Anterior cingulate cortex (tissue), 58 donors: ENCODE data around the gene FTHL17.

Experiments used
- DNase-seq, 58 donors: peaks; one replicate each; lab custom pipeline; 2025; lab: John Stamatoyannopoulos, UW

Gene FTHL17

DNA sequence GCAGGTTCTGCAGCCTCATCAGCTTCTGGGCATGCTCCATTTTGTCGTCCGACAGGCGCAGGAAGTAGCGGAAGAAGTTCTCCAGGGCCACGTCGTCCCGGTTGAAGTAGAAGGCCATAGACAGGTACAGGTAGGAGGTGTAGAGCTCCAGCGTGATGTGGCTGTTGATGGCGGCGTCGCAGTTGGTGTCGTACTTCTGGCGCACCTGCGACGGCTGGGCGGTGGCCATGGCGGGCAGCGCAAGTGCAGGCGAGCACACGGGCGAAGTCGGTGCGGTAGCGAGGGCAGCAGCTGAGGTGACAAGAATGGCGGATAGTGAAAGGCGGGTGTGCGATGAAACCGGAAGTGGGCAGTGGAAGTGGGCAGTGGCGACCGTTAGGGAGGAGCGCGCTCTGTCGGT lies at the start of gene FTHL17:
TSS of gene FTHL17 (minus strand) at position 317 of the 400 bp plus-strand sequence. CDS start at position 229, 88 bp downstream.
- DNase-seq = no peak

DNA sequence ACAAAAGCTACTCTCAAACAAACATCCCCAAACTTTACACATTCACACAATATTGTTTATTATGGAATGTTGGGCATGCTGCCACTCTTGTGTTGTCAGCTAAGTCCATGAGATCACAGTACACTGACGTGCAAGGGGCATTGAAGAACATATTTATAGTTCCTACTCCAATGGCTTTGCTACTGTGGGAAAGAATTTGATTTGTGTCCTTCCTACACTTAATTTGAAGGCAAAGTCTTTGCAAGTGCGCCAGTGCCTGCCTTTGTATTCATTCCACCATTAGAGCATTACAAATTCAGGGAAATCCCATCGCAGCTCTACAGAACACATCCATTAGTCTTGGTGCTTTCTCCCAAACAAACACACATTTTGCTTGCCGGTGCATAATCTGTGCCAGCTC lies 45.4 kb upstream of the FTHL17 start:
- DNase-seq = no peak

DNA sequence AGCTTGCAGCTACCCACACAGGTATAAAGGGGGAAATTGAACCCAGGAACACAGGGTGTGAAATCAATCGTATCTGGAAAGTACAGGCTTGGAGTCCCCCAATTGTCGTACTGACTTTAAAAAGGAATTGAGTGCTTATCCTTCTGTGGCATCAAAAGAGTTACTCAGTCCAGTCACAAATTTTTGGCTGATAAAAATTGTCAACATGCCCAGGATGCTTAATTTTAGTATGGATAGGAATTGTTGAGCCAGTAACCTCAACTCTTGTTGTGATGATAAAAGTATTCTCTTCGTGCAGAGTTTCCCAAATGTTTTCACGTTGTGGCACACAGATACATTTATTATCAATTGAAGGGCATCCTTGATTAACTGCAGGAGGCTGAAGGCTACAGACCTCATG lies 43.6 kb upstream of the FTHL17 start:
- no peak for DNase-seq

GRCh38 chrX:31114858-31115257 lies 43.0 kb upstream of the FTHL17 start:
- DNase-seq = no peak

- no peak for DNase-seq
Observed at GRCh38 chrX:31112226-31112999, 40.6 kb upstream of the FTHL17 start.

- no peak for DNase-seq
Observed at GRCh38 chrX:31110657-31111056, 38.8 kb upstream of the FTHL17 start.

DNA sequence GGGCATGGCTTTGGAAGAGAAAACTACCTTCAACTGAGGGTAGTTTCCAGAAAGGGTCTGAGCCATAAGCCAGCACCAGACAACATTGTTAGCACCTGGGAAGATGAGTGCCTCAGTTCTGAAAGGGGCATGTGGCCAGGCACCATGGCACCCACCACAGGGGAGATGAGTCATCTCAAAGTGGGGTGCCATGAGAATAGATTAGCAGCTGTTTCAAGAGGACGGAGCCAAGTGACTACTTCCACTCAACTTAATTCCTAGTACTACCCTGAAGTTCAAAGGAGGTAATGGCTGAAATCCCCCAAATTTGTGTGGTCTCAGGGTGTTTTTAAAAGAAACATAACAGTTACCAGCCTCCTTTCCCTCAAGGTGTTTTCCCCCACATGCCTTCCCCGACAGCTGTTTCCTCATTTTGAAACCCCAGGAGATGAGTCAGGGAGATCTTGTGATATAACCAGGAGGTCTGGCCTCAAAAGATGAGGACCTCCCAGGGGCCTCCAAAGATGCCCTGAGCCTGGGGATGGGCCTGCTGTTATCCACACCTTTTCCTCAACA lies 27.8 kb upstream of the FTHL17 start:
- DNase-seq = no peak

GRCh38 chrX:31098079-31098478 lies 26.2 kb upstream of the FTHL17 start:
- DNase-seq = no peak

DNA sequence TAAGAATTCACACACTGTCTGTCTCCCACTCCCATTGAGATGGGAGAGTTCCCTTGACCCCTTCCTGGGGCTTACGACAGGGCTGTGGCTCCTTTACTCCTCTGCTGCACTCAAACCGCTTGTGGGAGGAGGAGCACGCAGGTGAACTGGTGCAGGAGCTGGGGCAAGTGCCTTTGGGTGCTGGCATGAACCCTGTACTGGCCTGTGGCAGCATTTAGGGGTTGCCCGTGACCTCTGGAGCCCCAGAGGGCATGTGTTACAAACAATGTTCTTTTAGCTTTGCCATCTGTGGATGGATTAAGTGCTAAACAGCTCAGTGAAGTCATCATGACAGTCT lies 21.8 kb upstream of the FTHL17 start:
- DNase-seq = no peak

GRCh38 chrX:31092970-31093638 lies 21.3 kb upstream of the FTHL17 start:
- DNase-seq = no peak

DNA sequence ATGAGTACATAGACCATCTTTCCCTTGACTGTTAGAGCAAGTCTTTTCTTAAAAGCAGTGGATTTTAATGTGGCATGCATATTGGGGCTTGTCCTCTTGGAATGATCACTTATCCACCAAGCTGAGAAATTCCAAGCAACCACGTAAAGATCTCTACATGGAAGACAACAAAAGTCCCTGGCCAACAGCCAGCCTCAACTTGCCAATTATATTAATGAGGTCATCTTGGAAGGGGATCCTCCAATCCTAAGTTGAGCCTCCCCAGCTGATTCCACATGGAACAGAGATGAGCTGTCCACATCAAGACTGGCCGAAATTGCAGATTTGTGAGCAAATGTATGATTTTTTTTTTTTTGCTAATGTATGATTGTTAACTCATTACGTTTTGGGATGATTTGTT lies 20.6 kb upstream of the FTHL17 start:
- no peak for DNase-seq

- DNase-seq = no peak
Observed at GRCh38 chrX:31091819-31092218, 20.0 kb upstream of the FTHL17 start.

DNA sequence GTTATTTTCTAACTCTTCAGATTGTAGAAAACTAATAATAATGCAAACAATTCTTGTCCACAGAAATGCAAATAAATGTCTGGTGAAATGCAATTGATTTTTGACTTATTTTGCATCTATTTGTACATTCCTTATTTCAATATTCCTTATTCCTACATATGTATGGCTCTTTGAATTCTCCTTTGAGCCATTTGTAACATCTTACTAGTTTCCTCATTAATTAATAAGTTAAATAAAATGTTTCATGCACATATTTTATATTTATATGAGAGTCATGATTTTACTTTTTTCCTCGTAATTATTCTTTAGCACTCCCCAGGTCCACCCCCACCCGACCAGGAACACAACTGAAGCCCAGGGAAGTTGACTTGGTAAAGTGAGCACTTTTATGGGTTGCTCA lies 2.7 kb upstream of the FTHL17 start:
- no peak for DNase-seq

DNA sequence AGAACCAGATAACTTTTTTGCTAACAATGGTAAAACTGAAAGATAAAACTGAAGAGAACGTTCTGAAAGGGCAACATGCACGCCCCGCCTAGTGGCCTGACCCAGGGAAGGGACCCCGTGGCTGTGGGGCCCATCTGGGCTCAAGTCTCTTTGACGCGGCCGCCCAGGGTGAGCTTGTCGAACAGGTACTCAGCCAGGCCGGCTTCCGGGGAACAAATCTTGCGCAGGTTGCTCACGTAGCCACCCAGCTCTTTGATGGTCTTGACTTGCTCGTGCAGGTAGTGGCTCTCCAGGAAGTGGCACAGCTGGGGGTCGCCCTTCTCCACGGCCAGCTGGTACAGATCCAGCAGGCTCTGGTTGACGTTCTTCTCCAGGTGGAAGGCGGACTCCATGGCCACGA lies 579 bp downstream of the FTHL17 start:
- peak in 1 of 58 donors; percentile 0 for DNase-seq

- DNase-seq = no peak
Observed at GRCh38 chrX:31070057-31070468, 1.8 kb downstream of the FTHL17 start.

DNA sequence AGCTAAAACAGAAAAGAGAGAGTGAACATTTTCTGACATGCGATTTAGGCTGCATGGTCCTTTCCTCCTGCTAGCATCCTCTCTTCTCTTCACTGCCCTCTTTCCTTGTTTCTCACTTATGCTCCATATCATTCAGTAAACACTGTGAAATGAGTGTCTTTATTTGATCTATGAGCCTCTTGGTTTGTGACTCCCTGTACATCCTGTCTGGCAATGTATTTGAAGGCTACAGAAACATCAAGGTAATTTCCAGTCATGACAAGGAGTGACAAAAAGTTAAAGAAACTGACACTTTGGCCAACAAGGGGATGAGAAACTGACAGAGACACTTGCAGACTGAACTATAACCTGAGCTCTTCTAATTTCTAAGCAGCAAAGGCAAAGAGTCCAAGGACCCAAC lies 8.7 kb downstream of the FTHL17 start:
- DNase-seq = no peak

- DNase-seq = no peak
Observed at GRCh38 chrX:31061091-31061490, 10.8 kb downstream of the FTHL17 start.

- no peak for DNase-seq
Observed at GRCh38 chrX:31060016-31060415, 11.8 kb downstream of the FTHL17 start.

DNA sequence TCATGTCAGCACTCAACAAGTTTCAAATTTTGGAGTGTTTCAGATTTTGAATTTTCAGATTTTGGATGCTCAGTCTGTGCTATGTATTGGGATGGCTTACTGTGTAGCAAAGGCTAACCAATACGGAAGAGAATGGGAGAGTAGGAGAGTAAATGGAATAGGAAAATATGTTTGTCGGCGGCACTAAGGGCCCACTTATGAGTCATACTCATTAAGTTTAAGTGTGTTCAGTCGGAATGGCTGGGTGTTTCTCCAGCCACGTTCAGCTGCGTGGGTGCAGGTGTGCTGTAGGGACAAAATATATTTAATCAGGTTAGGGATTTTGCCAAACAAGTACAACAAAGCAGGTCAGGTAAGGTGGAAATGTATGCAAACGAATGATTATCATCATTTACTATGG lies 13.6 kb downstream of the FTHL17 start:
- DNase-seq = no peak

GRCh38 chrX:31057691-31058090 lies 14.2 kb downstream of the FTHL17 start:
- no peak for DNase-seq

- DNase-seq = no peak
Observed at GRCh38 chrX:31057291-31057690, 14.6 kb downstream of the FTHL17 start.

- DNase-seq = no peak
Observed at GRCh38 chrX:31053621-31054020, 18.2 kb downstream of the FTHL17 start.
